BLaER1 (cell line): ENCODE data around the gene IGF1.

Experiments used
- H3K27ac ChIP-seq: shearing (Covaris generic); formaldehyde crosslinking; 2 replicates; pipeline ENCODE4 v1.8.1; 2022
- H3K27me3 ChIP-seq: shearing (Covaris generic); formaldehyde crosslinking; 2 replicates; pipeline ENCODE4 v1.8.1; 2022
- H3K36me3 ChIP-seq: shearing (Covaris generic); formaldehyde crosslinking; 2 replicates; pipeline ENCODE4 v1.8.1; 2022
- H3K4me1 ChIP-seq: shearing (Covaris generic); formaldehyde crosslinking; 2 replicates; pipeline ENCODE4 v1.8.1; 2022
- H3K4me2 ChIP-seq: shearing (Covaris generic); formaldehyde crosslinking; 2 replicates; pipeline ENCODE4 v1.8.1; 2022
- H3K4me3 ChIP-seq: shearing (Covaris generic); formaldehyde crosslinking; 2 replicates; pipeline ENCODE4 v1.8.1; 2022
- H3K9ac ChIP-seq: shearing (Covaris generic); formaldehyde crosslinking; 2 replicates; pipeline ENCODE4 v1.8.1; 2022
- H3K9me3 ChIP-seq: shearing (Covaris generic); formaldehyde crosslinking; 2 replicates; pipeline ENCODE4 v1.8.1; 2022
- H4K20me1 ChIP-seq: shearing (Covaris generic); formaldehyde crosslinking; 2 replicates; pipeline ENCODE4 v1.8.1; 2022
- Cebpa-rat ChIP-seq: shearing (Covaris generic); IDR thresholded peaks from 2 replicates; pipeline ENCODE4 v1.8.1; 2022

IGF1 gene

GRCh38 chr12:102396276-102396675 is 84.1 kb downstream of the IGF1 start:
- no peak overlapping the region for H3K4me2 ChIP-seq
- no peaks in the 10 kb centered on the region for H3K27me3 ChIP-seq
- H3K4me3 ChIP-seq, result no peak overlapping the region
- no peaks in the 10 kb centered on the region for H3K9me3 ChIP-seq
- TF ChIP-seq Cebpa-rat, result no peak
- H3K9ac ChIP-seq, result no peak overlapping the region
- no peaks in the 10 kb centered on the region for H4K20me1 ChIP-seq
- H3K27ac ChIP-seq, result no peak overlapping the region
- no peaks in the 10 kb centered on the region for H3K36me3 ChIP-seq
- H3K4me1 ChIP-seq, result no peaks in the 10 kb centered on the region

DNA sequence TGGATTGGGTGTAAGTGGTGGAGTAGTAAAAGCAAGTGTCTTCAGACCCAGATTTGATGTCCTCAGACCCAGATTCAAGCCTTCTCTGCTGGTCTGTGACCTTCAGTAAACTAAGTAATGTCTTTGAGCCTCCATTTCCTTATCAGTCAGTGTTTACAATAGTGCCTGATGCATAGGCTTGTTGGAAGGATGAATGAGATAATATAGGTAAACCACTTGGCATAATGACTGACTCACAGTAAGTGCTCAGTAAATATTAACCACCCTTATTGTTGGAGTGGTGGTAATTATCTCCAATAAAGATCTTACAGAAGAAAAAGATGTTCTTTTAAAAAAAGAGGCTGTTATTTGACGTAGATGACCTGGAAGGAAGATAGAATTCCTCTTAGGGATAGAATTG is 86.2 kb downstream of the IGF1 start:
- no peak for TF ChIP-seq Cebpa-rat
- Histone ChIP-seq H3K4me2 (no peak overlapping the region), H3K9ac (no peak overlapping the region), H3K4me3 (no peak overlapping the region), H3K9me3 (no peaks in the 10 kb centered on the region), H3K36me3 (no peaks in the 10 kb centered on the region), H3K27me3 (no peaks in the 10 kb centered on the region), H3K27ac (no peak overlapping the region), H3K4me1 (no peaks in the 10 kb centered on the region), H4K20me1 (no peaks in the 10 kb centered on the region)

DNA sequence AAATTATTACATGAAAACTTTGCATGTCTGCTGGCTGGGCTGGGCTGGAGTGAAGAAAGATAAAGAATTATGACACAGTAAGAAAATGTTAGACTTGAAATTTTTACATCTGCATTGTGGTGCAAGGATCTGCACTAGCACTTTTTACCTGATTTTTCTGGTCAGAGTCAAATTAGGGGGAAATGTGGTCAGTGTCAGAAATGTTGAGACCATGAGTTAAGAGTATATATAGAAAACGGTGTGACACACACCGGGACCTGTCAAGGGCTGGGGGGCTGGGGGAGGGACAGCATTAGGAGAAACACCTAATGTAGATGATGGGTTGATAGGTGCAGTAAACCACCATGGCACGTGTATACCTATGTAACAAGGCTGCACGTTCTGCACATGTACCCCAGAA is 90.3 kb downstream of the IGF1 start:
- TF ChIP-seq Cebpa-rat, result no peak
- Histone ChIP-seq H3K4me2 (no peak overlapping the region), H3K27me3 (no peaks in the 10 kb centered on the region), H3K9ac (no peak overlapping the region), H3K4me3 (no peak overlapping the region), H3K9me3 (no peaks in the 10 kb centered on the region), H3K27ac (no peak overlapping the region), H3K36me3 (no peaks in the 10 kb centered on the region), H3K4me1 (no peaks in the 10 kb centered on the region), H4K20me1 (no peaks in the 10 kb centered on the region)

GRCh38 chr12:102388469-102388868 is 91.9 kb downstream of the IGF1 start:
- TF ChIP-seq Cebpa-rat, result no peak
- Histone ChIP-seq H3K9me3 (peaks cover 5% of the 10 kb centered on the region; the same call in 1 of the 2 replicates), H3K4me3 (no peak overlapping the region), H3K4me1 (no peaks in the 10 kb centered on the region), H3K27me3 (no peaks in the 10 kb centered on the region), H3K27ac (no peak overlapping the region), H3K36me3 (no peaks in the 10 kb centered on the region), H3K9ac (no peak overlapping the region), H3K4me2 (no peak overlapping the region), H4K20me1 (no peaks in the 10 kb centered on the region)

GRCh38 chr12:102385343-102385742 is 95.0 kb downstream of the IGF1 start:
- Histone ChIP-seq H3K36me3 (no peaks in the 10 kb centered on the region), H4K20me1 (no peaks in the 10 kb centered on the region)
- no peak for TF ChIP-seq Cebpa-rat

DNA sequence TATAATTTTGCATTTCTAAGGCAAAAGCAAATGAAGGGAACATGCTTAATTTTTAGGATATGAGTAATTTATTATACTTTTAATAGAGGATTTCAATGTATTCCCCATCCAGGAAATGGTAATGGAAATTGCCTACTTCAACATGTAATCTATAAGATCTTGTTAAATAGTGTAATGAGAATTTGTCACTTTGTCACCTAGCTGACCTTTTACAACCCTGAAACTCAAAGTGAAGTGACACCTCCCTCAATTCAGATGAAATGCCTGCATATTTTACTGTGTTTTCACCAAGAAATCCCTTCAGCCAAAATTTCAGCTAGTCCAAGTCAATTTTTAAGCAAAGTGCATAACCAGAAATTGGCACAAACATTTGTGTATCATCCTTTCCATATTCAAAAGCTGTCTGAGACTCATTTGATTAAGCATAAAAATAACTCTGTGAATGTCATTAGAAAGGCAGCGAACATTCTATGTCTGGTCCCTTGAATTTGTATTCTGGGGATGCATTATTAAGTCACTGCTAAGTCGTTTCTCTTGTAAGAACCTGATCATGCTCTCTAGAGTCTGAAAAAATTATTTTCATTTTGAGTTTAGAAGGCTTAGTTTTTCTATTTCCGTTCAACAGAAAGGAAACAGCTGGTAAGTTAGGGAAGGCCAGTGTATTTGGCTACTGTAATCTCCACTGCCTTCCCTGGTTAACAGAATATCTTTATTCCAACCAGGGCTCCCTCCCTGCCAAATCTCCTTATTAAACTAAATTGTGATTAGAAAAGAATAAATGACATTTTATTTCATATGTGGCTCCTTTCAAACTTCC is 100.8 kb downstream of the IGF1 start:
- 0 out of 2 replicates have a peak, but pooled peaks cover 4% of the 10 kb centered on the region for H3K4me1 ChIP-seq
- no peak overlapping the region; the same call in 1 of the 2 replicates for H3K4me2 ChIP-seq
- H3K4me3 ChIP-seq, result no peak overlapping the region
- TF ChIP-seq Cebpa-rat, result no peak
- no peaks in the 10 kb centered on the region for H3K36me3 ChIP-seq
- no peaks in the 10 kb centered on the region for H3K27me3 ChIP-seq
- H3K9ac ChIP-seq, result no peak overlapping the region
- no peak overlapping the region for H3K27ac ChIP-seq
- peaks cover 5% of the 10 kb centered on the region; the same call in 1 of the 2 replicates for H3K9me3 ChIP-seq
- no peaks in the 10 kb centered on the region for H4K20me1 ChIP-seq

More at GRCh38 chr12:102385343-102385742, 95.0 kb downstream of the IGF1 start:
- Histone ChIP-seq H3K27ac (no peak overlapping the region), H3K4me1 (no peaks in the 10 kb centered on the region), H3K9ac (no peak overlapping the region), H3K4me2 (no peak overlapping the region), H3K27me3 (no peaks in the 10 kb centered on the region), H3K9me3 (peaks cover 5% of the 10 kb centered on the region; the same call in 1 of the 2 replicates), H3K4me3 (no peak overlapping the region)

GRCh38 chr12:102376781-102377180 is 103.6 kb downstream of the IGF1 start:
- TF ChIP-seq Cebpa-rat, result no peak

DNA sequence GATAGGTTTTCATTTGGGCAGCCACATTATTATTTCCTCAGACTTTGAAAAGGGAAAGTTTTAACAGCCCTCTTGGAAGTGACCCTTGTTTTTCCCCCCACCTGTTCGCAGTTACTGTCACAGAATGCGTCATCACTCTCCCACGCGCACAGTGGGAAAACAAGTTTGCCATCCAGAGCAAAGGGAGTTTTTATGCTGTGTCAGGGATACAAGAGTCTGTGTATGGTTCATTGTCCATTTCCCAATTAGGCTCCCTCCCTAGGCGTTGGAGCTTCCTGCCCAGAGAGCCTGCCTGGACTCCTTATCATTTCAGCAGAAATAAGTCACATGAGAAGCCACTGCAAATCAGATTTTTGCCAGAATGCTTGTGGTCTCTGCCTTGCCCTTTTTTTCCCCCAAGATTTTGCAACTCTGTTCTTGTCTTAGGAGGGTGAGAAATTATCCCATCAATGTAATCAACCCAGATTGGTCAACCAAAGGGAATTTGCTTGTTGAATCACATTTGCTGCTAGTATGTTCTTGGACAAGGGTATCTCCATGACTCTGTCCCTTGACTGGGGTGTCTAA is 104.1 kb downstream of the IGF1 start:
- no peak overlapping the region for H3K9ac ChIP-seq
- no peak for TF ChIP-seq Cebpa-rat
- no peaks in the 10 kb centered on the region for H3K27me3 ChIP-seq
- H3K36me3 ChIP-seq, result no peaks in the 10 kb centered on the region
- 0 out of 2 replicates have a peak, but pooled peaks cover 4% of the 10 kb centered on the region for H3K4me1 ChIP-seq
- no peak overlapping the region for H3K4me2 ChIP-seq
- no peak overlapping the region for H3K27ac ChIP-seq
- no peaks in the 10 kb centered on the region for H3K9me3 ChIP-seq
- no peak overlapping the region for H3K4me3 ChIP-seq
- no peaks in the 10 kb centered on the region for H4K20me1 ChIP-seq

More at GRCh38 chr12:102376781-102377180, 103.6 kb downstream of the IGF1 start:
- no peaks in the 10 kb centered on the region for H4K20me1 ChIP-seq
- H3K4me1 ChIP-seq, result 0 out of 2 replicates have a peak, but pooled peaks cover 4% of the 10 kb centered on the region
- H3K4me3 ChIP-seq, result no peak overlapping the region
- H3K4me2 ChIP-seq, result no peak overlapping the region
- no peaks in the 10 kb centered on the region for H3K36me3 ChIP-seq
- no peak overlapping the region for H3K9ac ChIP-seq
- no peaks in the 10 kb centered on the region for H3K27me3 ChIP-seq
- no peak overlapping the region for H3K27ac ChIP-seq
- H3K9me3 ChIP-seq, result no peaks in the 10 kb centered on the region

GRCh38 chr12:102374190-102374589 is 106.2 kb downstream of the IGF1 start:
- no peak for TF ChIP-seq Cebpa-rat
- no peak overlapping the region for H3K4me3 ChIP-seq
- no peaks in the 10 kb centered on the region for H4K20me1 ChIP-seq
- no peak overlapping the region for H3K9ac ChIP-seq
- no peak overlapping the region for H3K4me2 ChIP-seq
- H3K27ac ChIP-seq, result no peak overlapping the region
- no peaks in the 10 kb centered on the region for H3K27me3 ChIP-seq
- H3K4me1 ChIP-seq, result no peaks in the 10 kb centered on the region
- peaks cover 10% of the 10 kb centered on the region for H3K9me3 ChIP-seq
- H3K36me3 ChIP-seq, result no peaks in the 10 kb centered on the region; the same call in 1 of the 2 replicates

- no peaks in the 10 kb centered on the region; the same call in 1 of the 2 replicates for H3K36me3 ChIP-seq
- no peak overlapping the region for H3K4me3 ChIP-seq
- no peak for TF ChIP-seq Cebpa-rat
- no peaks in the 10 kb centered on the region for H3K27me3 ChIP-seq
- no peaks in the 10 kb centered on the region for H4K20me1 ChIP-seq
- no peak overlapping the region for H3K9ac ChIP-seq
- no peaks in the 10 kb centered on the region for H3K4me1 ChIP-seq
- H3K9me3 ChIP-seq, result peaks cover 14% of the 10 kb centered on the region
- H3K27ac ChIP-seq, result no peak overlapping the region
- H3K4me2 ChIP-seq, result no peak overlapping the region
Measured at GRCh38 chr12:102372087-102372486, 108.3 kb downstream of the IGF1 start.
